Peyer's patch (tissue), 4 donors: ENCODE results near the gene PRMT9. TPM values are rescaled to one million over a fixed set of nuclear protein-coding genes. Genes with fewer than 3 reads are reported as not detected.

ENCODE experiments used
- DNase-seq, 3 donors: peaks; one replicate each; pipeline ENCODE4 v3.0.0-alpha.2; 2017 to 2019
- H3K27ac ChIP-seq, 4 donors: fragments of 200-600 bp; sonication (generic); one replicate each; pipeline ENCODE4 v1.5.1; 2016 to 2019
- H3K27me3 ChIP-seq, 2 donors: fragments of 200-600 bp; sonication (generic); one replicate each; pipeline ENCODE4 v1.5.1; 2019
- H3K36me3 ChIP-seq, 3 donors: fragments of 200-600 bp; sonication (generic); one replicate each; pipeline ENCODE4 v1.5.1; 2016 to 2019
- H3K4me1 ChIP-seq, 4 donors: fragments of 200-600 bp; sonication (generic); one replicate each; pipeline ENCODE4 v1.5.1; 2016 to 2019
- H3K4me3 ChIP-seq, 4 donors: fragments of 200-600 bp; sonication (generic); 1 replicate in 3 of 4; 2 replicates in 1 of 4; pipeline ENCODE4 v1.5.1; 2016 to 2019; ENCODE audit warnings: mild to moderate bottlenecking in 1 of 4
- H3K9me3 ChIP-seq, 4 donors: fragments of 200-600 bp; sonication (generic); one replicate each; pipeline ENCODE4 v1.5.1; 2016 to 2019; ENCODE audit warnings: mild to moderate bottlenecking in 1 of 4
- CTCF ChIP-seq, 6 experiments: fragments of 450-650 bp in 4 of 6; fragments of 200-600 bp in 2 of 6; sonication (generic) in 1 of 6; IDR thresholded peaks; one replicate each; pipeline ENCODE4 v1.5.1; 2017 to 2019; ENCODE audit warnings: antibody characterized with exemption in 6 of 6, mild to moderate bottlenecking in 3 of 6, moderate library complexity in 1 of 6
- POLR2A ChIP-seq, 2 donors: fragments of 450-650 bp; IDR thresholded peaks; one replicate each; pipeline ENCODE4 v1.5.1; 2017; ENCODE audit warnings: antibody characterized with exemption in 2 of 2, mild to moderate bottlenecking in 2 of 2, moderate library complexity in 2 of 2
- total RNA-seq, 4 donors: library from RNA; depleted of rRNA; stranded (reverse); fragments of >200 nt; gene quantifications; one replicate each; pipeline ENCODE4 v1.1.0, GENCODE V29; 2016

Gene PRMT9
- total RNA-seq, 4 donors from 2014 or later: 5.4 to 9.9 (median 7.8) TPM

DNA sequence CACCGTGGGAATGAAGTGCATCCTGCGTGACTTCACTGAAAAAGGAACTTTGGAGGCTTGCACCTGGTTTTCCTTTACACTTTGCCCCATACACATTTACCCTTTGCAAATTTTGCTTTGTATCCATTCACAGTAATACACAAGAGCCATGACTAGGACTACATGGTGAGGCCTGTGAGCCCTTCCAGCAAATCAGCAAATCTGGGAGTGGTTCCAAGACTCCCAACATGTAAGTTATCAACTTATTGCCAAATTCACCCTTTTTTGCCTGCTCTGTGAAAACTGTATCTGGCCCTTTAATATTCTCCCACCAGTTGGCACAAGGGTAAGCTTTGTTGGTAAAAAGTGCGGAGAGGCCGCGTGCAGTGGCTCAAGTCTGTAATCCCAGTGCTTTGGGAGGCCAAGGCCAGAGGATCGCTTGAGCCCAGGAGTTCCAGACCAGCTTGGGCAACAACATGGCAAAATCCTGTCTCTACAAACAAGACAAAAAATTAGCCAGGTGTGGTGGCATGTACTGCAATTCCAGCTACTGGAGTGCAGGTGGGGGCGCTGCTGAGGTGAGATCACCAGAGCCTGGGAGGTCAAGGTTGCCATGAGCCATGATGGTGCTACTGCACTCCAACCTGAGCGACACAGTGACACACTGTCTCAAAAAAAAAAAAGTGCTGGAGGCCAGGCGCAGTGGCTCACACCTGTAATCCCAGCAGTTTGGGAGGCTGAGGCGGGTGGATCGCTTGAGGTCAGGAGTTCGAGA is 5.0 kb downstream of the PRMT9 start:
- no peak overlapping the region for H3K27ac ChIP-seq
- no peak for TF ChIP-seq POLR2A (IDR thresholded peaks at IDR 0.05)
- TF ChIP-seq CTCF (IDR thresholded peaks at IDR 0.05): no peak
- DNase-seq: no peak
- H3K9me3 ChIP-seq: no peaks in the 10 kb centered on the region
- H3K36me3 ChIP-seq: peaks cover 0 to 16% (median 0%) of the 10 kb centered on the region in 3 donors
- H3K4me3 ChIP-seq: no peak overlapping the region
- peaks cover 0 to 8% (median 0%) of the 10 kb centered on the region in 4 donors for H3K4me1 ChIP-seq
- no peaks in the 10 kb centered on the region for H3K27me3 ChIP-seq

GRCh38 chr4:147678106-147678505 is 5.9 kb downstream of the PRMT9 start:
- no peak overlapping the region for H3K4me3 ChIP-seq
- TF ChIP-seq CTCF (IDR thresholded peaks at IDR 0.05): no peak
- peaks cover 0 to 16% (median 0%) of the 10 kb centered on the region in 3 donors for H3K36me3 ChIP-seq
- DNase-seq: no peak
- H3K4me1 ChIP-seq: peaks cover 0 to 8% (median 0%) of the 10 kb centered on the region in 4 donors
- no peaks in the 10 kb centered on the region for H3K27me3 ChIP-seq
- no peak overlapping the region for H3K27ac ChIP-seq
- no peaks in the 10 kb centered on the region for H3K9me3 ChIP-seq

GRCh38 chr4:147674496-147674895 is 9.5 kb downstream of the PRMT9 start:
- TF ChIP-seq POLR2A (IDR thresholded peaks at IDR 0.05): no peak
- no peak for TF ChIP-seq CTCF (IDR thresholded peaks at IDR 0.05)
- peaks cover 0 to 27% (median 0%) of the 10 kb centered on the region in 3 donors for H3K36me3 ChIP-seq
- no peak overlapping the region for H3K27ac ChIP-seq
- H3K4me3 ChIP-seq: no peak overlapping the region
- H3K27me3 ChIP-seq: no peaks in the 10 kb centered on the region
- H3K4me1 ChIP-seq: no peaks in the 10 kb centered on the region
- H3K9me3 ChIP-seq: no peaks in the 10 kb centered on the region
- no peak for DNase-seq

DNA sequence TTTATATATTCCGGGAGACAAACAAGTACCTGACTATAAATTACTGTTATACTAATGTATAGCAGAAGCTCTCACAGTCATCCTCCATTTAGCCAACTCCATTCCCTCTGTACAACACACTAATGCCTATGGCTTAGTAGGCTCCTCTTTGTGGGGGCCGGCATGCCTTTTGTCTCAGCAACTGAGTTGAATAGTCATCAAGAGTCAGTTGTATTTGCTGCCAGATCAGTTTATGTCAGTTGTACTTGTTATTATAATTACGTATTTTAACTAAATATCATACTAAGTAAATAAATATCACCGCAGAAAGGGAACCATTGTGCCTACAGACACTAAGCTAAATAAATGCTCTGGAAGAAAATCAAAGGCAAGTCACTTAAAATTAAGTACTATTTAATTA is 9.9 kb downstream of the PRMT9 start:
- Histone ChIP-seq H3K36me3 (peaks cover 0 to 27% (median 0%) of the 10 kb centered on the region in 3 donors), H3K9me3 (no peaks in the 10 kb centered on the region), H3K27ac (no peak overlapping the region), H3K27me3 (no peaks in the 10 kb centered on the region), H3K4me3 (no peak overlapping the region), H3K4me1 (no peaks in the 10 kb centered on the region)
- TF ChIP-seq POLR2A (IDR thresholded peaks at IDR 0.05) (no peak), CTCF (IDR thresholded peaks at IDR 0.05) (no peak)
- no peak for DNase-seq

GRCh38 chr4:147658501-147658900 is 25.5 kb downstream of the PRMT9 start:
- Histone ChIP-seq H3K27me3 (no peaks in the 10 kb centered on the region), H3K9me3 (no peaks in the 10 kb centered on the region), H3K4me1 (no peaks in the 10 kb centered on the region), H3K27ac (no peak overlapping the region), H3K4me3 (no peak overlapping the region), H3K36me3 (peaks cover 0 to 36% (median 0%) of the 10 kb centered on the region in 3 donors)
- no peak for DNase-seq
- no peak for TF ChIP-seq CTCF (IDR thresholded peaks at IDR 0.05)
- no peak for TF ChIP-seq POLR2A (IDR thresholded peaks at IDR 0.05)
